Left renal cortex interstitium (tissue), 4 donors: ENCODE results near the gene PDE4B. TPM values are rescaled to one million over a fixed set of nuclear protein-coding genes. Genes with fewer than 3 reads are reported as not detected.
"Not testable (repeated sequence)": the region's sequence is repeated elsewhere in the genome, so short reads cannot be mapped to it uniquely, and the experiment has no call there.

Experiments
- DNase-seq, 4 donors: peaks; one replicate each; pipeline ENCODE4 v3.0.0-alpha.2; 2013; ENCODE audit warnings: low read depth in 4 of 4, low spot score in 2 of 4, missing footprints in 1 of 4
- polyA plus RNA-seq, 4 donors: library from polyadenylated mRNA; unstranded; fragments of 120-200 nt; gene quantifications; one replicate each; pipeline ENCODE4 v1.2.1, GENCODE V29; 2013; ENCODE audit not compliant: insufficient read length in 4 of 4

Gene PDE4B
- polyA plus RNA-seq, 4 donors, result 5.6 to 11.1 (median 8.7) TPM

DNA sequence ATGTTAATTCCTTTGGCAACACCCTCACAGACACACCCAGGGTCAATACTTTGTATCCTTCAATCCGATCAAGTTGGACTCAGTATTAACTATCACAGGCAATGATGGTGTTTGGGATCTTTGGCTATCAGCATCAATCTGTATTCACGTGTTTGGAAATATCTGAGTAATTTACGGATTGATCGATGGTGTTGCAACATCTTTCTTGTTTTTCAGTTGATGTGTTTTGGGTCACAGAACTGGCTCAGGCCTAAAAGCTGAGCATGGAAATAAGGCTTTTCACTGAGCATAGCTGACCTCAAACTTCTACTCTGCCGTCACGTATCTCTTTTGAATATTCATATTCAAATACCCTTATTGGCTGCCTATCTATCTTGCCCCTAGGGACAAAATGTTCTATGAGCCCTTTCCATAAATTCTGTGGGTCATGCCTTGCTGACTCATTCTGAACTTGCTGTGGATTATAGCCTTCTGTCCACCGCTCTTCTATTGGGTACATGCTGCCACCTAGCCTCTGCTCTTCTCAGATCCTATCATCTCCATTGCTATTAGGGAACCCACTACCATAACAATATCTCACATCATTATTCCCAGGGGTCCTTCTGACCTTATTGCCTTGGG lies 156.0 kb downstream of the PDE4B start:
- DNase-seq, result no peak

DNA sequence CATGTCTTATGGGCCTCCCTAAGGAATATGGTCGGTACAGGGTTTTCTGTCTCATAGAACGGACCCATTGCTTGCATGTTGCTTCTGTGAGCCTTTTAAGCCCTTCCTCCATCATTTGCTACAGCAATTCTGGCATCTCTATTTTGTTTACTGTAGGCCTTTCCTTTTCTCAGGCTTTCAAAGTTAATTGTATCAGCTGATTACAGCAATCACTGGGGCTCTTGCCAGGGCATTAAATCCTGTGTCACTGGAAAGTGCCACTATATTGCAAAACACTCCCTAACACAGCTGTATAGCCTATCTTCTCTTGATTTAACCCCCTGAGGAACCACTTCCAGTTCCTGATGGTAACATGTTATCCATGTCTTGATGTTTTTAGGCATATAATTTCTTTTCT lies 156.5 kb downstream of the PDE4B start:
- no peak for DNase-seq

DNA sequence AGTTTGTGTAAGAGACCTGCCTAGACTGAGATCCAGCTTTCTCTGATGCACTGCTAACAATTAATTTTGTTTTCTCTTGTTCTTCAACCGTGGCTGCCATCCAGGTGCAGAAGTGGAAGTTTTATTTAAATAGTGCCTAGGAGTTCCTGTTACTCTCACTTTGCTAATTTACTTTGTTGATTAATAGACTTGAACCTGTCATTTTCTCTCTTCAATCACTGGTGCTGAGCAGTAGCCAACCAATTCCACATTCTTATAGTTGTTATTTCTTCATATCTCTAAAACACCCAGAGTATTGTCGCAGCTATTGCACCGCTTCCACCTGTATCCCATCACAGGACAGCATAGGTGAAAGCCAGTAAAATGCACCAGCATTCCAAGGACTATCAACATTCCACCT lies 157.2 kb downstream of the PDE4B start:
- no peak for DNase-seq

DNA sequence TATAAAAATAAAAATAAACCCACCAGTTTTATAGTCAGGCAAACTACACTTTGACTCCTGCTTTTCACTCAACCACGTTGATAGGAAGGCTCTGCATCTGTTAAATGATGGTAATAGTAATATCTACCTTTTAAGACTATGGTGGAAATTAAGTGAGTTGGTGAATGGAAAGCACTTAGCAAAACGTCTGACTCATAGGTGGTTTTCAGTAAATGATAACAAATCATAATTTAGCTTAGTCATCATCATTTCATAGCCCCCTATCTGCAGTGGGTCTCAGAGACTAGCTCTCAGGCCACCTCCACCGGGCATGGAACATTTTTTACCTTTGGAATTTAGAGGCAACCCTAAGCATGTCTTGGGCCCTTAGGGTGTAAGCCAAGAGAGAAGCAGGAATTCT lies 160.0 kb downstream of the PDE4B start:
- DNase-seq, result no peak

DNA sequence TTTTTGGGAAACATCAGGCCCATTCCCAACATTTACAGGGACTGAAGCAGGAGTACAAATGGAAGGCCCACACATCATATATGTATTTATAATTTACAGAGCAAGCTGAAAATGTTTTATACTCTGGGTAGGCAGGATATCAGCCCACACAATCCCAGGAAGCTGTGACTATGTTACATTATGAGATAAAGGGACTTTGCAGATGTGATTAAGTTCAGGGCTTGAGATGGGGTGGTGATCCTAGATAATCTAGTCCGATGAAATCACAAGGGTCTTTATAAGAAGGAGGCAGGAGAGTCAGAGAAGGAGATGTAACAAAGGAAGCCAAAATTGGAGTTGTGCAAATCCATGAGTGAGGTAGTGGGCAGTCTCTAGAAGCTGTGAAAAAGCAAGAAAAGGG lies 160.5 kb downstream of the PDE4B start:
- DNase-seq, result no peak

DNA sequence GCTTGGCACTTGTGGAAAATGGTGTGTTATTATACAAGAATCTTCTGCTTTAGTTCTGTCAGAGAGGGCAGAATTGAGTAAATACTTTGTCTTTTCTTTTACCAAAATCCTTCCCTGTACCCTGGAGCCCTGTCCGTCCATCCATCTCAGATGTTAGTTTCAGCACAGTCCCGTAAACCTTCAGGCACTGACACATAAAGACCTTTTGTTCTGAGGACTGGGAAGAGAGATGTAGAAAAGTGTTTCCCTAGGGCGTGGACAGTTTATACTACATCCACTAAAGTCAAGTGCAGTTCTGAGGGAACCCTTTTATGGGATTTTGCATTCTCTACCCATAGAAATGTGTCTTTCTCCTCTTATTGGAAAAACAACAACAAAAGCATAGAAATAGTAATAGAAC lies 162.4 kb downstream of the PDE4B start:
- no peak for DNase-seq

DNA sequence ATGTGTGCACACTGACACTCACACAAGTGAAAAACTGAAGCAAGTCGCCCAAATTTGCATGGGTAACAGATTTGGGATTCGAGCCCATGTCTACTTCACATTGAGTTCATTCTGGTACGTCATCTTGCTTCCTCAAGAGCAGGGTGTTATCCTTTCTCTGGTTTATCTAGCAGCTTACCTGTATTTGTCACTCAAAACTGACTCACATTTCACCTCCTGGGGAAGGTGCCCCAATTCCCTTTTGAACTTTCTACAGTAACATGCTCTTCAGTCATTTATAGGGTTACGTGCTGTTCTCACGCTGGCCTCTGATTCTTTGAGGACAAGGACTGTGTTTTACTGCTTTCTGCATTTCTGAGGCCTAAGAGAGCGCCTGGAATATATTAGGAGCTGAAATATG lies 162.8 kb downstream of the PDE4B start:
- DNase-seq, result no peak

DNA sequence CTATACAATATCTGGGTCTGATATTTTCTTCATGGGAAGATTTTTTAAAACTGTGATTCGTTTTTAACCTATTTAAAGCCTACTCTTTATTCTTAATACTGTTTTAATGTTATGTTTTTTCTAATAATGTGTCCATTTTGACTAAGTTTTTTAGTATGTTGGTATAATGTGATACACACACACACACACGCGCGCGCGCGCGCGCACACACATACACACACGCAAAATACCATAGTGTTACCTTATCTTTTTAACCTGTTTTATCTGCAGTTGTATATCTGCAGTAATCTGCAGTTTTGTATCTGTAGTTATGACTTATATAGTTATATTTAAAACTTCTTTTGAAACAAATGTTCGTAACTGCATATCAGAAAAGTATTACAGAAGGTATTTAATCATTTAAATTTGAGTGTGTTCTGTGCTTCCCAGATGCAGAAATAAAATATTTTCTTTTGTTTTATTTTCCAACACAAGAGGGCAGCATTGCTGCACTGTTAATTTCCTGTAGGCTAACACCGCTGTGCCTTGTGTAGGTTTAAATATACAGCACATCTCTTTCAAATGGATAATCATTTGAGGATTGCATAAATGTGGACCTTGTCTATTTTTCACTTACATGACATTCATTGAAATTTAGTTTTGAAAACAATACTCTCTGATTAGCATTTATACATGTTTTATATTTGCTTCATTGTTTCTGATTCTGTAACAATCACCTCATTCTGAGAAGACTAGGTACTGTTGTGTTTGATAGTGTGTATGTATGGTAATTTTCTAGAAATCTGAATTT lies 166.1 kb downstream of the PDE4B start:
- peak in 1 of 4 donors; percentile 49 for DNase-seq

DNA sequence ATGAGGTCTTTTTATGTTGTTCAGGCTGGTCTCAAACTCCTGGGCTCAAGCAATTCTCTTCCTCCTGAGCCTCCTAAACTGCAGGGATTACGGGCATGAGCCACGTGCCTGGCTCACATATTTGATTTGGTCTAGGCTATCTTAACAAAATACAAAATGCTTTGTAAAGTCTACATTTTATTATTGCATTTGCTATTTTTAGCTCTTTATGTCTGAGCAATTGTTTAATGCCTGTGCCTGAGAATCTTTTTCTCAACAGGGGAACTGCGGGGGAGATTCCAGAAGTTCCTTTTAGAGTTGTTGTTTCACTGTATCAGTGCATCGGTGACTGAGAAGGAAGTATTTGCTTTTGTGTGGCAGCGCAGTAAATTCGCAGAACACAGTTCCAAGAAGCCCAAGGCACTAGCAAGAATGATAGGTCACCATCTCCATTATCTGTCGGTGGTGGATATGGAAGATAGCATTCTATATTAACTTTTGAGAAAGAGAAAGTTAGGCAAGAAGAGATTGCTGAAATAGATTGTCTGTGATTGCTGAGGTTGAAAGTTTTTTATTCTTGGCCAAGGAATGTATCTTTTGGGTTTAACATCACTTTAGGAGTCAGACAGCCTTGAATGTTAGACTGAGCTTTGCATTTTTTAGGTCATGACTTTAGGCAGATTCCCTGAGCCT lies 167.3 kb downstream of the PDE4B start:
- DNase-seq, result no peak

DNA sequence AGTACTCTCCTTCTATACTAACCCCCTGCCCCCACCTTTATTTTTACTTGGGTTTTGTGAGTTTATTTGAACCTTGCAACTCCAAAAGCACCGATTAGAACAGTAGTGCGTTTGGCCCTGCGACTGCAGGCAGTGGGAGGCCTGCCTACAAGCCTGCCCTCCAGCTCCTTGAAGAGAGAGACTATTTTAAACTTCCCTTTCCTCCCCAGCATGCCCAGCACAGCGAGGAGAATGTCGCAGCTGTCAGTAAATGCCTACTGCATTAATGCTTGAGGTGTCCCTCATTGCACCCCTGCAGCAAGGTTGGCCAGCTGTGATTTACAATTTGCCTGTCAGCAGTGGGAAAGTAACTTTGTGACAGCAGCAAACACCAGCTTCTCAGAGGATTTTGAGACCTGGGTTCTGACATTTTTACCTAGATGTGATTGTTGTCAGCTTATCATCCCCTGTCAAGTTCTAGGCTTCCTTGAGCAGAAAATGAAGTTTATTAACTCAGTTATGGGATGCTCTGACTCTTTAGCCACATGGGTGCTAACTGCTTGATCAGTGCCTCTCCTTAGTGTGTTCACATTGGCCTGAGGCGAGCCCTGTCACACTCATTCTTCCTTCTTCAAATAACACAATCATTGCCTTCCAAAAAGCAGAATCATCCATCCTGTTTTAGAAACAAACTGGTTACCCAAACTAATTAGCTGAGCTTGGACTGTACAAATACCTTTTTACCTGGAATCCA lies 170.6 kb downstream of the PDE4B start:
- DNase-seq, result no peak

DNA sequence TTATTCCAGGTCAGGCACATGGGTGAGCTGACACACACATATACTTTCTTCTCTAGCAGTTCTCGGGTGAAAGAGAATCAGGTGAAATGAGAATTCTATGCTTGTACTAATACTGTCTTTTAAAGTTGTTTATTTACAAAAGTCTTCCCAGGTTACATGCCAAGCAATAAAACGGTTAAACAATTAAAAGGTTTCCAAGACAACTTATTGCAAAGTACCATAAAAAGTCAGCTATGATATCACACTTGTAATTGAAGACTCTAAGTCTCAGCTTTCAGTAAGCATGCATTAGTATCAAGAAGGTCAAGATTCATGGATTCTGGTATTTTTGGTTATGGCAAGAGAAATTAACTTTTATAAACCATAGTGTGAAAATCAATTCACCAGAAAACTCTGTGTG lies 171.4 kb downstream of the PDE4B start:
- no peak for DNase-seq

DNA sequence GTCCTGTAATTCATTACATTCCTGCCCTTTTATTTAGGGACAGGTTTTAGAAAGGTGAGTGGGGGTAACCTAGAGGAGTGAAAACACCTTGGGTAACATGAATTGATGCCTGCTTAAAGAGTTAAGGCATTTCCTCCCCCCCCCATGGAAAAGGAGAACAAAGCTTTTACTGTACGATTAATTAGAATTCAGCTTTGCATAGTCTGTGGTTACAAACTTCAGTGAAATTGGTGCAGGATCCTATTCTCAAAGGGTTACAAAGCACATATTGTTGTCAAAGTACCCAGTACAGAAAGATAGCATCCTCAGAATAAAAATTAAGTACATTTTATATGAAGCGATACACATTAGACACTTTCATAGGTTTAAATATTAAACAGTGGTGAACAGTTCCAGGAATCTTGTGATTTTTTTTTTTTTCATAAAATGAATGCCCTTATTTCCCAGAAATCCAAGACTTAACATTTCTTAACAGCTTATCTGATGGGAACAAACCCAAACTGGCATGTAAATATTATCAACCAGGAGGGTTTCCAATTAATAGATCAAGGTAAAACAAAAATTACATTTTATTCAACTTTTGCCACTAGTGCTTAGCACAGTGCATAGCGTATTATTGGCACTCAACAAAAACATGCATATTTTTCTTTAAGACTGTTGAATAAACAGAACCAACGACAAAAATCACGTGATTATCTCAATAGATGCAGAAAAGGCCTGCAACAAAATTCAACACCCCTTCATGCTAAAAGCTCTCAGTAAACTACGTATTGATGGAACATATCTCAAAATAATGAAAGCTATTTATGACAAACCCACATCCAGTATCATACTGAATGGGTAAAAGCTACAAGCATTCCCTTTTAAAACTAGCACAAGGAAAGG lies 172.7 kb downstream of the PDE4B start:
- no peak for DNase-seq

DNA sequence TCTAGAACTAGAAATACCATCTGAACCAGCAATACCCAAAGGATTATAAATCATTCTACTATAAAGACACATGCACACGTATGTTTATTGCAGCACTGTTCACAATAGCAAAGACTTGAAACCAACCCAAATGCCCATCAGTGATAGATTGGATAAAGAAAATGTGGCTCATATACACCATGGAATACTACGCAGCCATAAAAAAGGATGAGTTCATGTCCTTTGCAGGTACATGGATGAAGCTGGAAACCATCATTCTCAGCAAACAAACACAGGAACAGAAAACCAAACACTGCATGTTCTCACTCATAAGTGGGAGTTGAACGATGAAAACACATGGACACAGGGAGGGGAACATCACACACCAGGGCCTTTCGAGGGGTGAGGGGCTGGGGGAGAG lies 174.8 kb downstream of the PDE4B start:
- DNase-seq, result not testable (repeated sequence)

DNA sequence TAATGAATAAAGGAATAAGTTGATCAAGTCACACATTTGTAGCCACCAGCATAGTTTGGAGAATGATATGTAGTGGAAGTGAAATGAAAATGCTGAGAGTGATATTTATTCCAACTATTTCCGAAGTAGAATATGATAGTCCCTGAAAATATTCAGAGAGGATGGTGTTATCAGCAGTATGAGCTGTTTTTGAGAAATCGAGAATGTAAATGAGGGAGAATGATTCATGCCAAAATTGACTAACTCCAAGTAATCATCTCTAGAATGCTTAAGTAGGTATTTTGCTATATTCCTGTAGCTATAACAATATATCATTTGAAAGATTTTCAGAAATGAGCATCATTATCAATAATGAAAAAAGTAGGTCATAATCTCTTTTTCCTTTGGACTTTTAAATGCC lies 178.9 kb downstream of the PDE4B start:
- no peak for DNase-seq

DNA sequence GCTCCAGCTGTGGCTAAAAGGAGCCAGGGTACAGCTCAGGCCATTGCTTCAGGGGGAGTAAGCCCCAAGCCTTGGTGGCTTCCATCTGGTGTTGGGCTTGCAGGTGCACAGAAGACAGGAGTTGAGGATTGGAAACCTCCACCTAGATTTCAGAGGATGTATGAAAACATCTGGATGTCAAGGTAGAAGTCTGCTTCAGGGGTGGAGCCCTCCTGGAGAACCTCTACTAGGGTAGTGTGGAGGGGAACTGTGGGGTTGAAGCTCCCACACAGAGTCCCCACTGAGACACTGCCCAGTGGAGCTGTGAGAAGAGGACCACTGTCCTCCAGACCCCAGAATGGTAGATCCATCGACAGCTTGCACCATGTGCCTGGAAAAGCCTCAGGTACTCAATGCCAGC lies 183.0 kb downstream of the PDE4B start:
- DNase-seq, result no peak

DNA sequence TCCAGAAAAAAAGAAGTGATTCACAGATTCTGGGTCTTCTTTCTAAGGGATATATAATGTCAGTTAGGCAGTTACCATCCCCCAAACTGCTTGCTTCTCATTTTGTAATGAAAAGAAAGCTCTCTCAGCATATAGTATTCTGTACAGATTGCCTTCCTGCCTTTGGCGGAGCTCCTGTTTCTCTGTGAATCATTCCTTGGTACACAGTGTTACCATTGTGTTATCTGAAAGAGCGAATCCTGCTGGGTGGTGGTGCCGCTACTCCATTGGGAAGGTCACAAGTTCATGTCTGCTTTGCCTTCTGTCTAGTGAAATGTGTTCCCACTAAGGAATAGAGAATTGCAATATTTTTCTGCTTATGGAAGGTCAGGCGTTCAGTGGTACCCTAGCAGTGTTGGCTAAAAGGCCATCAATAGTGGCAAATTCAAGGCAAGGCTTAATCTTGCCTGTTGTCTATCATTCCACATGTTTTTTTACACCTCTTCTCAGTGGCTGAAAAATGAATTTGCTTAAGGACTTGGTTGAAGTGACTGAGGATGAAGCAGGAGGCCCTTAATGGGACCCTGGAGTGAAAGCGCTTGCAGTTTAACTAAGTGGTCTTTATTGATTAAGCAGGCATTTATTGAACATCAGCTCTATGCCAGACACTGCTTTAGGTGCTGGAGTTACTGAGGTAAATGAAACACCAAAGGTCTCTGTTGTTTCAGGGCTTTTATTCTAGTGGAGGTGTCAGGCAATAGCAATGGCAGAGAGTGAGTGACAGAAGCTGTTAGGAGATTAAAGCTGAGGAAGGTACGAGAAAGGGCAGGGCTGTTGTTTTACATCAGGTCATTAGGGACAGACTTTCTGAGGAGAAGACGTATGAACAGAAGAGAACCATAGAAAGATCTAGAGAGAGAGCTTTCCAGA lies 186.7 kb downstream of the PDE4B start:
- DNase-seq, result no peak

DNA sequence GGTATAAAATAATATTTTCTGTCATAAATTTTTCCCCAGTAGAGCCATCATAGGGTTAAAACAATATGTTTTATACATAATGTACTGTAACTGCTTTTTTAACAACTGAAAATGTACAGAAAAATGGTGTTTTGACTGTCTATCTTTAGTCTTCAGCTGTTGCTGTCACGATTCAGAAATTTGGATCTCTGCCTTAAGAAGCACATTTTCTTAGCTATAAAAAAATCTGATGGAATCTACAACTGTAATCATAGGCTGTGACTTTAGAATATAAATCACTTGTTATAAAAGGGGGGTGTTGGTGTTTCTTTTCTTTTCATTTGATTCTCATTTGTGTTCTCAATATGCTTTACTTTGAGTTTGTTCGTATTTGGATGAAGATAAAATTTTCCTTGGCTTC lies 187.5 kb downstream of the PDE4B start:
- DNase-seq, result no peak

DNA sequence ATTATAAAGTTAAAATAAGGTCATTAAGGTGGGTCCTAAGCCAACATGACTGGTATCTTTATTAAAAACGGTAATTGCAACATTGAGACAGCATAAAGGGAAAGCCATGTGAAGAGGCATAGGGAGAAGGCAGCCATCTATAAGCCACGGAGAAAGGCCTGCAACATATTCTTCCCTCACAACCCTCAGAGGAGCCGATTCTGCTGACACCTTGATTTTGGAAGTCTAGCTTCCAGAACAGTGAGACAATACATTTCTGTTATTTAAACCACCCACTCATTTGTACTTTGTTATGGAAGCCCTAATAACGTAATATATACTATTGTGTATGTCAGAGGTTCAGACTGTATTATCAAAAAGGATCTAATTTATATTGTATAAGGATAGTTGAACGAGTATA lies 190.8 kb downstream of the PDE4B start:
- DNase-seq, result no peak

DNA sequence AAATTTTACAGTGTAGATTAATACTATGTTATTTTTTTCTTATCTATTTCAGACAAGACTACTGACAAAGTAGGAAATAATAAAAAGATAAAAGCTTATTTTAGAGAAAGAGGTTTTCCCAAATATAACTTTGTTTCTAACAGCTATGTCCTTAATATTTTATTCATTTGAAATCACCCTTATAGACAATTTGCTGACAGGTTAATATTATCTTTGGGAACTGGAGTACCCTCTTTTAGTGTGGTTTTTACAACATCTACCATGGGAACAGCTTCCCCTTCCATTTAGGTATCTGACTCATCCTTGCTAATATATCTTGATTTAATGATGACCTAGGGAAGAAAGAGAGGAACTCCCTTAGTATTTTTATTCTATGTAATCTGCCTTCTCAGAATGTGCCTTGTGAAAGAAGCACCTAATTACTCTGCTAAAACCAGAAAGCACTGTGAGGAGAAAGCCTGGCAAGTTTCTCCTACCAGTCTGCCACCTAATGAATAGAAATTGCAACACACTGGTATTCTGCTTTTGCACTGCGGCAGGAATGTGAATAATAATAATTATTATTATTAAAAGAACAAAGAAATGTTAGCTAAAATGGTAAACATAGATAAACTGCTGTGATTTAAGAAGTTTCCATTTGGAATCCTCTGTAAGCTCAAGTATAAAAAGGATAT lies 192.8 kb downstream of the PDE4B start:
- no peak for DNase-seq
